H9 (cell line): ENCODE results near the gene KIAA1549. TPM values are rescaled to one million over a fixed set of nuclear protein-coding genes. Genes with fewer than 3 reads are reported as not detected.

Experiments
- DNase-seq: peaks from one replicate; pipeline ENCODE4 v3.0.0-alpha.2; 2017
- H2AFZ ChIP-seq: one replicate; pipeline ENCODE4 v1.6.1; 2013; ENCODE audit warnings: mild to moderate bottlenecking, low read length, control low read depth, moderate library complexity
- H2AK5ac ChIP-seq: 2 replicates; pipeline ENCODE4 v1.6.1; 2013; ENCODE audit warnings: low read length, control low read depth, mixed read lengths; ENCODE audit not compliant: insufficient read length
- H2BK120ac ChIP-seq: one replicate; pipeline ENCODE4 v1.6.1; 2013; ENCODE audit warnings: low read depth, mild to moderate bottlenecking, low read length, control low read depth, inconsistent platforms; ENCODE audit not compliant: poor library complexity, severe bottlenecking
- H2BK12ac ChIP-seq: 2 replicates; pipeline ENCODE4 v1.6.1; 2013; ENCODE audit warnings: low read length, control low read depth, mixed read lengths, low read depth; ENCODE audit not compliant: insufficient read length
- H2BK15ac ChIP-seq: 2 replicates; pipeline ENCODE4 v1.6.1; 2013; ENCODE audit warnings: low read depth, low read length, control low read depth
- H2BK20ac ChIP-seq: one replicate; pipeline ENCODE4 v1.6.1; 2013; ENCODE audit warnings: low read depth, mild to moderate bottlenecking, low read length, control low read depth, inconsistent platforms; ENCODE audit not compliant: poor library complexity, severe bottlenecking
- H2BK5ac ChIP-seq: 2 replicates; pipeline ENCODE4 v1.6.1; 2013; ENCODE audit warnings: low read length, control low read depth, mixed read lengths; ENCODE audit not compliant: insufficient read length
- H3K14ac ChIP-seq: 2 replicates; pipeline ENCODE4 v1.6.1; 2013; ENCODE audit warnings: low read length, control low read depth; ENCODE audit not compliant: insufficient read depth
- H3K18ac ChIP-seq: 2 replicates; pipeline ENCODE4 v1.6.1; 2013; ENCODE audit warnings: low read depth, mild to moderate bottlenecking, mixed read lengths, low read length, control low read depth; ENCODE audit not compliant: insufficient read length
- H3K23ac ChIP-seq: 2 replicates; pipeline ENCODE4 v1.6.1; 2013; ENCODE audit warnings: low read length, control low read depth, mixed read lengths, low read depth; ENCODE audit not compliant: insufficient read length
- H3K23me2 ChIP-seq: 2 replicates; pipeline ENCODE4 v1.6.1; 2013; ENCODE audit warnings: low read depth, mild to moderate bottlenecking, mixed read lengths, low read length, control low read depth; ENCODE audit not compliant: insufficient read length, poor library complexity, severe bottlenecking
- H3K27ac ChIP-seq: 2 replicates; pipeline ENCODE4 v1.5.1; 2013; ENCODE audit warnings: low read length, control low read depth, mixed read lengths, low read depth; ENCODE audit not compliant: insufficient read length
- H3K27me3 ChIP-seq: 2 replicates; pipeline ENCODE4 v1.6.1; 2013; ENCODE audit warnings: low read length, control low read depth, inconsistent platforms; ENCODE audit not compliant: insufficient read depth
- H3K4ac ChIP-seq: 2 replicates; pipeline ENCODE4 v1.6.1; 2013; ENCODE audit warnings: low read depth, mild to moderate bottlenecking, control low read depth, inconsistent platforms, low read length, moderate library complexity
- H3K4me1 ChIP-seq: 2 replicates; pipeline ENCODE4 v1.6.1; 2013; ENCODE audit warnings: low read length, control low read depth, inconsistent platforms; ENCODE audit not compliant: insufficient read depth
- H3K4me2 ChIP-seq: 2 replicates; pipeline ENCODE4 v1.6.1; 2013; ENCODE audit warnings: low read length, control low read depth, mixed read lengths; ENCODE audit not compliant: insufficient read length, insufficient read depth
- H3K56ac ChIP-seq: 2 replicates; pipeline ENCODE4 v1.6.1; 2013; ENCODE audit warnings: low read depth, mild to moderate bottlenecking, mixed read lengths, low read length, control low read depth; ENCODE audit not compliant: insufficient read length
- H3K79me1 ChIP-seq: 2 replicates; pipeline ENCODE4 v1.6.1; 2013; ENCODE audit warnings: low read depth, mild to moderate bottlenecking, moderate library complexity, low read length, control low read depth, inconsistent platforms; ENCODE audit not compliant: insufficient read depth, poor library complexity, severe bottlenecking
- H3K79me2 ChIP-seq: 2 replicates; pipeline ENCODE4 v1.6.1; 2013; ENCODE audit warnings: low read length, control low read depth, inconsistent platforms; ENCODE audit not compliant: insufficient read depth
- H3K9ac ChIP-seq: 2 replicates; pipeline ENCODE4 v1.6.1; 2013; ENCODE audit warnings: low read length, control low read depth, mixed read lengths; ENCODE audit not compliant: insufficient read length; ENCODE audit errors: extremely low read depth
- H3K9me3 ChIP-seq: one replicate; pipeline ENCODE4 v1.6.1; 2013; ENCODE audit warnings: low read depth, low read length, inconsistent platforms; ENCODE audit not compliant: control insufficient read depth
- H3T11ph ChIP-seq: one replicate; pipeline ENCODE4 v1.6.1; 2013; ENCODE audit warnings: mild to moderate bottlenecking, low read length, control low read depth, inconsistent platforms
- H4K20me1 ChIP-seq: one replicate; pipeline ENCODE4 v1.6.1; 2013; ENCODE audit not compliant: control insufficient read depth, insufficient read length, insufficient read depth
- H4K5ac ChIP-seq: 2 replicates; pipeline ENCODE4 v1.6.1; 2013; ENCODE audit warnings: low read depth, mild to moderate bottlenecking, mixed read lengths, low read length, control low read depth; ENCODE audit not compliant: insufficient read length
- H4K8ac ChIP-seq: replicated peaks from 2 replicates; pipeline ENCODE4 v1.6.1; 2013; ENCODE audit warnings: low read length, control low read depth, mixed read lengths, low read depth; ENCODE audit not compliant: insufficient read length
- H4K91ac ChIP-seq: 2 replicates; pipeline ENCODE4 v1.6.1; 2013; ENCODE audit warnings: low read depth, mild to moderate bottlenecking, moderate library complexity, mixed read lengths, low read length, control low read depth; ENCODE audit not compliant: insufficient read length
- H3K27ac Mint-ChIP-seq, 3 experiments: 2 replicates in 2 of 3; 3 replicates in 1 of 3; pipeline ENCODE4 v1.8.0; 2020 to 2021; ENCODE audit warnings: mixed read lengths in 3 of 3, mild to moderate bottlenecking in 1 of 3, moderate library complexity in 1 of 3
- H3K27me3 Mint-ChIP-seq: 2 replicates; pipeline ENCODE4 v1.8.0; 2021; ENCODE audit warnings: low read depth, mild to moderate bottlenecking, moderate library complexity, mixed read lengths
- H3K36me3 Mint-ChIP-seq, 3 experiments: 2 replicates in 2 of 3; 3 replicates in 1 of 3; pipeline ENCODE4 v1.8.0; 2020 to 2021; ENCODE audit warnings: low read depth in 3 of 3, mixed read lengths in 3 of 3; ENCODE audit not compliant: insufficient read depth in 1 of 3
- H3K4me1 Mint-ChIP-seq, 2 experiments: 2 replicates each; pipeline ENCODE4 v1.8.0; 2020; ENCODE audit warnings: mixed read lengths in 2 of 2
- H3K4me3 Mint-ChIP-seq, 2 experiments: 2 replicates in 1 of 2; 3 replicates in 1 of 2; pipeline ENCODE4 v1.8.0; 2020 to 2021; ENCODE audit warnings: mild to moderate bottlenecking in 2 of 2, mixed read lengths in 2 of 2, moderate library complexity in 1 of 2
- H3K9me3 Mint-ChIP-seq, 2 experiments: 2 replicates in 1 of 2; 3 replicates in 1 of 2; pipeline ENCODE4 v1.8.0; 2020; ENCODE audit warnings: mild to moderate bottlenecking in 2 of 2, mixed read lengths in 2 of 2, moderate library complexity in 1 of 2
- CTCF ChIP-seq: fragments of 200-600 bp; sonication (generic); conservative IDR thresholded peaks from 3 replicates; pipeline ENCODE4 v1.8.0; 2021; ENCODE audit warnings: antibody characterized with exemption, mild to moderate bottlenecking
- WGBS: extraction: QIAGEN DNeasy Blood & Tissue Kit; methylation state at CpG from one replicate; pipeline ENCODE4 v1.1.7; 2013; ENCODE audit warnings: missing lambda C conversion rate, low lambda C conversion rate, mixed read lengths; ENCODE audit not compliant: insufficient read length; ENCODE audit errors: extremely low coverage; 5-methylcytosine and 5-hydroxymethylcytosine counted together
- total RNA-seq: library from RNA; stranded (reverse); gene quantifications from 2 replicates; pipeline ENCODE4 v1.2.1, GENCODE V29; 2021

Gene KIAA1549
- total RNA-seq, 1 experiment from 2014 or later = 11.9 TPM

DNA sequence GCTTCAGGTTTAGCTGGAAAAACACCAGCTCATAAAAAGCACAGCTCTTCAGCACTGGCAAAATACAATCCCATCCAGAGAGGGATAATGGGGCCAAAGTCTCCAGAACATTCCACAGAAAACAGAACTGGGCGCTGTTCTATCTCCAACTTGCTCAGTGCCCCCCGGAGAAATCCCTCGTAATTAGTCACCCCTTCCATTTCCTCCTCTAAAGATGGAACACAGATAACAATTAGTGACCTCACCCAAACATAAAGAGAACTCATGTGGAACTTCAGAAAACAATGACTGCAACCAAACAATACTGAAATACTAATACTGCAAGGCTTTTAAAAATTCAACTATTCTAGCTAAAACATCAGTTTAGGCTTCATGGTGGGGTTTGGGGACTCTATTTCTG lies 46.3 kb downstream of the KIAA1549 start:
- Histone ChIP-seq H3K27ac (no peak overlapping the region), H3K4me1 (peaks cover 3% of the 10 kb centered on the region; the same call in 1 of the 2 replicates), H2BK15ac (no peak overlapping the region), H4K91ac (no peak overlapping the region), H3K79me1 (no peaks in the 10 kb centered on the region), H3K14ac (no peak overlapping the region), H2BK120ac (no peak overlapping the region), H3K23ac (no peak overlapping the region), H2AFZ (no peak overlapping the region), H3K18ac (no peak overlapping the region), H3K4ac (no peak overlapping the region), H3K27me3 (no peaks in the 10 kb centered on the region), H3K79me2 (no peaks in the 10 kb centered on the region), H3T11ph (no peak overlapping the region), H4K5ac (no peak overlapping the region), H3K4me2 (no peak overlapping the region), H2BK12ac (no peak overlapping the region), H4K20me1 (no peaks in the 10 kb centered on the region), H3K9me3 (no peaks in the 10 kb centered on the region), H2BK20ac (no peak overlapping the region), H4K8ac (no peak overlapping the region), H3K9ac (no peak overlapping the region), H3K56ac (no peak overlapping the region), H2AK5ac (no peak overlapping the region), H3K23me2 (no peaks in the 10 kb centered on the region), H2BK5ac (no peak overlapping the region)
- peaks cover 0 to 5% (median 3%) of the 10 kb centered on the region in 3 experiments; a peak in 5 of 7 replicates for H3K36me3 Mint-ChIP-seq
- peaks cover 18 to 21% of the 10 kb centered on the region in 2 experiments for H3K4me1 Mint-ChIP-seq
- H3K4me3 Mint-ChIP-seq = no peak overlapping the region
- no peaks in the 10 kb centered on the region for H3K9me3 Mint-ChIP-seq
- WGBS = no CpG with 5 or more reads among the region's 3 CpGs
- H3K27me3 Mint-ChIP-seq = no peaks in the 10 kb centered on the region
- TF ChIP-seq CTCF = no peak
- DNase-seq = no peak
- H3K27ac Mint-ChIP-seq = no peak overlapping the region; a peak in 1 of 7 replicates
